Measurements from ENCODE around the gene MORN1. TPM values are rescaled to one million over a fixed set of nuclear protein-coding genes. Genes with fewer than 3 reads are reported as not detected.
"Not testable (repeated sequence)": the region's sequence is repeated elsewhere in the genome, so short reads cannot be mapped to it uniquely, and the experiment has no call there.

Gene MORN1
- total RNA-seq, 1 experiment from 2014 or later, result 47.8 TPM

DNA sequence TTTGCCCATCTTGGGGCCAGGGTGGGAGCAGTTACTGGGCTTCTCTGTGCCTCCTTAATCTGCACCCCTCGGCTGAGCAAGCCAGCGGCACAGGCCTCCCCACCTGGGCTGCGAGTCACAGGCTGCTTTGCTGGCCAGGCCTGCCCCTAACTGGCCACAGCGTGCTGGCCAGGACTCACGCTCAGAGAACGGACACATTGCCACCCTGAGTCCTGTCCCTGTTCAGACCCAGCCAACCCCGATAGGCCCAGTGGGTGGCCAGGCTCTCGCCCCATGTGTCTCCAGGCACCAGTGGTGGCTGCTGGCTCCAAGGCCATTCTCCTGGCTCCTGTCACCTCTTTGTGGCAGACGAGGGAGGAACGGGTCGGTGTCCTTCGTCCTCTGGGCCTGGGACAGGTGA, 61.3 kb downstream of the MORN1 start:
- CTCF ChIA-PET, result no interaction called here

DNA sequence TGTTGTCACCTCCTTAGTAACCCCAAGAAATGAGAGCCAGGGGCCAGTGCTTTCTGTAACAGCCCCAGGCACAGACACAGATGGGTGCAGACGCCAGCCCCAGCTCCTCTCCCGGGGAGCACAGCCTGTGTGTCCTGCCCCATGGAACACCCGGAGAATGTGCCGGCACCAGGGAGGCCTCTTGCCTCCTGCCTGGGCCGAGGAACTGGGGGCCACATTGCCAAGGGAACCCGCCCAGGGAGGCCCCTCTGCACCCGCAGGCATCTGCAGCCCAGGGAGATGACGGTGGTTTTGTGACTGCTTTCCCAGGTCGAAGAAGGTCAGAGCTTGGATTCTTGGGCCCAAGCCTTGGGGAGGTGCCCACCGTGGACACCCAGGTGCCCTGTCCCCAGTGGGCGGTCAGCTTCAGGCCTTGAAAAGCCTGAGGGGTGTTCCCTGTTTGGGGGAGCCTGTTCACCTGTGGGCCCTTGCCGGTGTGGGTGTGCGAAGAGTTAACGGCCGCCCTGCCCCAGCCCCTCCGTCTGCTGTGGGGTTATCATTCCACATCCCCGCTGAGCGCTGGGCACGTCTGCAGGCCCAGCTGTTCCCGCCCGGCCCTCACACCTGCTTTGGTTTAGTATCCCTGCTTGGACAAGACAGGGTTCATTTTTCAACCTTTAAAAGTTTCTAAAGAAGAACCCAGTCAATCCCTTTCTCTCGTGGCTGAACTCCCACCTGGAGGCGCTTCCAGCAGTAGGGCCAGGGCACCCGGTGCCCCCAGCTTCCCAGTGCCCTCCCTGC, 62.5 kb downstream of the MORN1 start:
- Histone ChIP-seq H3K36me3 (ENCODE audit: low read depth) (no peaks in the 10 kb centered on the region), H3K79me2 (ENCODE audit: low read depth) (no peaks in the 10 kb centered on the region), H2AFZ (no peak overlapping the region), H3K9me3 (ENCODE audit: insufficient read depth, low read depth) (no peaks in the 10 kb centered on the region), H3K4me2 (no peak overlapping the region), H3K27me3 (ENCODE audit: insufficient read depth, low read depth) (peaks cover 19% of the 10 kb centered on the region), H3K4me1 (replicated peaks; ENCODE audit: insufficient read depth) (no peaks in the 10 kb centered on the region), H3K9me2 (ENCODE audit: insufficient read depth) (no peaks in the 10 kb centered on the region), H3K4me3 (no peak overlapping the region), H4K20me1 (ENCODE audit: insufficient read depth) (no peaks in the 10 kb centered on the region; the same call in 1 of the 2 replicates), H3K27ac (no peak overlapping the region), H3F3A (ENCODE audit: insufficient read depth, low read depth) (no peaks in the 10 kb centered on the region)
- no peak for DNase-seq
- TF ChIP-seq, protein P1, sequence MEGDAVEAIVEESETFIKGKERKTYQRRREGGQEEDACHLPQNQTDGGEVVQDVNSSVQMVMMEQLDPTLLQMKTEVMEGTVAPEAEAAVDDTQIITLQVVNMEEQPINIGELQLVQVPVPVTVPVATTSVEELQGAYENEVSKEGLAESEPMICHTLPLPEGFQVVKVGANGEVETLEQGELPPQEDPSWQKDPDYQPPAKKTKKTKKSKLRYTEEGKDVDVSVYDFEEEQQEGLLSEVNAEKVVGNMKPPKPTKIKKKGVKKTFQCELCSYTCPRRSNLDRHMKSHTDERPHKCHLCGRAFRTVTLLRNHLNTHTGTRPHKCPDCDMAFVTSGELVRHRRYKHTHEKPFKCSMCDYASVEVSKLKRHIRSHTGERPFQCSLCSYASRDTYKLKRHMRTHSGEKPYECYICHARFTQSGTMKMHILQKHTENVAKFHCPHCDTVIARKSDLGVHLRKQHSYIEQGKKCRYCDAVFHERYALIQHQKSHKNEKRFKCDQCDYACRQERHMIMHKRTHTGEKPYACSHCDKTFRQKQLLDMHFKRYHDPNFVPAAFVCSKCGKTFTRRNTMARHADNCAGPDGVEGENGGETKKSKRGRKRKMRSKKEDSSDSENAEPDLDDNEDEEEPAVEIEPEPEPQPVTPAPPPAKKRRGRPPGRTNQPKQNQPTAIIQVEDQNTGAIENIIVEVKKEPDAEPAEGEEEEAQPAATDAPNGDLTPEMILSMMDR (conservative IDR thresholded peaks at IDR 0.05), result no peak
- TF ChIP-seq EZH2 (IDR thresholded peaks at IDR 0.05; ENCODE audit: low read depth), result no peak
- BruUV-seq (replicated peaks), result no TSS peak
- ChIA-PET CTCF (no interaction called here), POLR2A (ENCODE audit: unreplicated experiment) (interaction anchor here (0.5 kb wide), 1 partner anchor 124 kb away, joined by 21 read pairs; no protein-coding TSS in a partner anchor)
- intact Hi-C loops (cut with micrococcal nuclease; ENCODE audit: unreplicated experiment), result no loop called here

More for the DNA sequence above, 61.3 kb downstream of the MORN1 start:
- Histone ChIP-seq H3K36me3 (ENCODE audit: low read depth) (no peaks in the 10 kb centered on the region), H3F3A (ENCODE audit: insufficient read depth, low read depth) (no peaks in the 10 kb centered on the region), H3K27ac (no peak overlapping the region), H3K79me2 (ENCODE audit: low read depth) (no peaks in the 10 kb centered on the region), H3K4me1 (replicated peaks; ENCODE audit: insufficient read depth) (no peaks in the 10 kb centered on the region), H4K20me1 (ENCODE audit: insufficient read depth) (no peaks in the 10 kb centered on the region; the same call in 1 of the 2 replicates), H3K4me2 (no peak overlapping the region), H3K9me3 (ENCODE audit: insufficient read depth, low read depth) (no peaks in the 10 kb centered on the region), H3K4me3 (no peak overlapping the region), H3K27me3 (ENCODE audit: insufficient read depth, low read depth) (peaks cover 11% of the 10 kb centered on the region), H3K9me2 (ENCODE audit: insufficient read depth) (no peaks in the 10 kb centered on the region), H2AFZ (no peak overlapping the region)
- DNase-seq, result no peak
- TF ChIP-seq EZH2 (IDR thresholded peaks at IDR 0.05; ENCODE audit: low read depth), result no peak
- TF ChIP-seq, protein P1 (conservative IDR thresholded peaks at IDR 0.05), result no peak
- intact Hi-C loops (cut with micrococcal nuclease; ENCODE audit: unreplicated experiment), result no loop called here
- no TSS peak for BruUV-seq (replicated peaks)
- POLR2A ChIA-PET (ENCODE audit: unreplicated experiment), result no interaction called here

DNA sequence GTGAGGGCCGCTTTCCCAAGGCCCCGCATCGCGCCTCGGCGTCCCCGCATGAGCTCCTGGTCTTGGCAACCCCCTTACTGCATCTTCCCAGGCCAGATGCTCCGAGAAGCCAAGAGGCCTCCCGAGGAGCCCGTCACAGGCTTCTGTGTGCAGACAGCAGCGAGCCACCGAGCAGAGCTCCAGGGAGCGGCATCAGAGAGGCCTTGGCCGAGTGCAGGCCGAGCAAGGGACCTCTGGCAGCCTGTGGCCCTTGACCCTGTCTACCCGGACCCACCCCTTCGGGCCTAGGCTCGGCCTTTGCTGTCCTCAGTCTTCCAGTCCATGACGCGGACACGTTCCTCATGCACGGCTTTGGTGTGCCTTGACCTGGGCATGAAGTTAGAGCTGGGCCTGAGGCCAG, 63.5 kb downstream of the MORN1 start:
- Histone ChIP-seq H3K9me3 (ENCODE audit: insufficient read depth, low read depth) (no peaks in the 10 kb centered on the region), H4K20me1 (ENCODE audit: insufficient read depth) (no peaks in the 10 kb centered on the region; the same call in 1 of the 2 replicates), H3K79me2 (ENCODE audit: low read depth) (no peaks in the 10 kb centered on the region), H3K27ac (no peak overlapping the region), H3K4me2 (no peak overlapping the region), H3F3A (ENCODE audit: insufficient read depth, low read depth) (no peaks in the 10 kb centered on the region), H2AFZ (no peak overlapping the region), H3K4me3 (no peak overlapping the region), H3K4me1 (replicated peaks; ENCODE audit: insufficient read depth) (no peaks in the 10 kb centered on the region), H3K36me3 (ENCODE audit: low read depth) (no peaks in the 10 kb centered on the region), H3K27me3 (ENCODE audit: insufficient read depth, low read depth) (peaks cover 19% of the 10 kb centered on the region), H3K9me2 (ENCODE audit: insufficient read depth) (no peaks in the 10 kb centered on the region)
- ChIA-PET POLR2A (ENCODE audit: unreplicated experiment) (no interaction called here), CTCF (no interaction called here)
- no TSS peak for BruUV-seq (replicated peaks)
- no peak for DNase-seq
- intact Hi-C loops (cut with micrococcal nuclease; ENCODE audit: unreplicated experiment), result no loop called here
- TF ChIP-seq, protein P1 (conservative IDR thresholded peaks at IDR 0.05), result no peak
- no peak for TF ChIP-seq EZH2 (IDR thresholded peaks at IDR 0.05; ENCODE audit: low read depth)

DNA sequence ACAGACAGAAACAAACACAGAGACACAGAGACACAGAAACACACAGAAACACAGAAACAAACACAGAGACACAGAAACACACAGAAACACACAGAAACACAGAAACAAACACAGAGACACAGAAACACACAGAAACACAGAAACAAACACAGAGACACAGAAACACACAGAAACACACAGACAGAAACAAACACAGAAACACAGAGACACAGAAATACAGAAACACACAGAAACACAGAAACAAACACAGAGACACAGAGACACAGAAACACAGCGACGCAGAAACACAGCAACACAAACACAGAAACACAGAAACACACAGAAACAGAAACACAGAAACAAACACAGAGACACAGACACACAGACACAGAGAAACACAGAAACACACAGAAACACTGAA, 64.2 kb downstream of the MORN1 start:
- H3K27ac ChIP-seq; H3K9me3 ChIP-seq (ENCODE audit: insufficient read depth, low read depth); CTCF ChIA-PET; H3K9me2 ChIP-seq (ENCODE audit: insufficient read depth); H3K4me2 ChIP-seq; intact Hi-C loops (cut with micrococcal nuclease; ENCODE audit: unreplicated experiment); DNase-seq; BruUV-seq (replicated peaks); H3K4me3 ChIP-seq; H3K4me1 ChIP-seq (replicated peaks; ENCODE audit: insufficient read depth); H3F3A ChIP-seq (ENCODE audit: insufficient read depth, low read depth); H3K79me2 ChIP-seq (ENCODE audit: low read depth); H3K36me3 ChIP-seq (ENCODE audit: low read depth); H4K20me1 ChIP-seq (ENCODE audit: insufficient read depth); H2AFZ ChIP-seq; POLR2A ChIA-PET (ENCODE audit: unreplicated experiment): not testable (repeated sequence)
- peaks cover 12% of the 10 kb centered on the region for H3K27me3 ChIP-seq (ENCODE audit: insufficient read depth, low read depth)
